H1 (cell line): ENCODE results near the gene CEMIP2. TPM values are rescaled to one million over a fixed set of nuclear protein-coding genes. Genes with fewer than 3 reads are reported as not detected.

ENCODE experiments used
- CHD7 ChIP-seq: fragments of 300-600 bp; sonication (generic); IDR thresholded peaks from 2 replicates; pipeline ENCODE4 v1.7.1; 2012; ENCODE audit warnings: low read length, moderate library complexity, mild to moderate bottlenecking, inconsistent platforms; ENCODE audit not compliant: insufficient replicate concordance
- TAF1 ChIP-seq: IDR thresholded peaks from 2 replicates; pipeline ENCODE4 v1.6.1; 2011; ENCODE audit warnings: mild to moderate bottlenecking, low read depth, low read length
- polyA plus RNA-seq, 7 experiments: library from polyadenylated mRNA; depleted of rRNA in 3 of 7; stranded (reverse) in 5 of 7; unstranded in 2 of 7; fragments of >200 nt in 5 of 7; fragments of 200-250 nt in 2 of 7; gene quantifications; 1 replicate in 5 of 7; 2 replicates in 1 of 7; 4 replicates in 1 of 7; pipeline versions ENCODE4 v1.2.1 to v1.2.3, GENCODE V29; 2011 to 2013; ENCODE audit warnings: missing spikeins in 2 of 7, mixed read lengths in 2 of 7
- total RNA-seq: library from RNA; stranded (reverse); fragmentation: NEBNext Ultra II Directional; extraction: Animal tissue kit (Norgen Biotek cat#: 25700); gene quantifications from 2 replicates; pipeline ENCODE4 v1.2.1, GENCODE V29; 2021

CEMIP2 gene
- total and polyA plus RNA-seq, 2 of the 8 experiments (the other 6 are each of a cell fraction or from before 2014, with no cell fraction given), result 25.2 to 52.1 TPM

- TF ChIP-seq CHD7 (peak; percentile 77), TAF1 (no peak)
- TF ChIP-seq, all 59 proteins: peak for 5
Measured at GRCh38 chr9:71663216-71663615, 105.1 kb downstream of the CEMIP2 start (continued).
